Stimulated activated CD4-positive, alpha-beta T cell treated with anti-CD3 and anti-CD28 coated beads, TNF-alpha, amount 100 ng/mL, for 1 hour (primary cell): Measurements from ENCODE around the gene ARL14EP.

Experiments used
- DNase-seq, 3 donors: peaks; one replicate each; pipeline ENCODE4 v3.0.0-alpha.2; 2020; ENCODE audit warnings: low read depth in 3 of 3, low spot score in 1 of 3

The ARL14EP gene

DNA sequence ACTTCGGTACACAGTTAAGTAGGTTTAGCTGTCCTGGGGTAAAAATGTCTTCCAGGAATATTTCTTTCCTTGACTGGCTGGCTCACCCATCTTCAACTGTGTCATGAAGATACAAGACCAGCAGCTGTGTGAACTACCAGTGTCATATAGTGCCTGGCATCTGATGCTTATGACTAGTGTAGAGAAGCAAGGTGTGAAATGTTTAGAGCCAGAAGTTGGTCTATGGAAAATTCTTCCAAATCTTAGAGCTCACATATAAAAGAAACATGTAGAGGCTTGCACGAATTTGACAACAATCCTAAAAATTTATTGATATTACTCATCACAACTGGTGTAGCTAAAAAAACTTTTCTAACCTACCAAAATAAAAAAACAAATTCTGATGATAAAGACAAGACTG, 54.4 kb downstream of the ARL14EP start:
- DNase-seq: no peak

DNA sequence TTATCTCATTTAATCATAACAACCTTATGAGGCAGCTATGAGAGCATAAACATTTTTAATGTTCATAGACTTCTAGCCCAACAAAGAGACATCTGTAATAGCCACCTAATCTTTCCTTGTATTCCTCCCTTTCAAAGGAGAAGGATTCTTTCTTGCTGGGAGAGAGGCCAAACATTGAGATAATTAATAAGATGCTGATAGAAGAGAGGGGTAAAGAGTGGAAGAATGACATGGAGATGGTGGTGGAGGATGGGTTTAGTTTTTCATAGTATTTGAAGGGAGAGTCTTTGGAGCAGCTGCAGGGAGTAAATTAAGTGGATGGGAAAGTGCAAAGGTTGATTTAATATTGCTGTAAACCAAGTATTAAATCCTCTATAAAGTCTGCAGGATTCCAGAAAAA, 57.9 kb downstream of the ARL14EP start:
- no peak for DNase-seq

DNA sequence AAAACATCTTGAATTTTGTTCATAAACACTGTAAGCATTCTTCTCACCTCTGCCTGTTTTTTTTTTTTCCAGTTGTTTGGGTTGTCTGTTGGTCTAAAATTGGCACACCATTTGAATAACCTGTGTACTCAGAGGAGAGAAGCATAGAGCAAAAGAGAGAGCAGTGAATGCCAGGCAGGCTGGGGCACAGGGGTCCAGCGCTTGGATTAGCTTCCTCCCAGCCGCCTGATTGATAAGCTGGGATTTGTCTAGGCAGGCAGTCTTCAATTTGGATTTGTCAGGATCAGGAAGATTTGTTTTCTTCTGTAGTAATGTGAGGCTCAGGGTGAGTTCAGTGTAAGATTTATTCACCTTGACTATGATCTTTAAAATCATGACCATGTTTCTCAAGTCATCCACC, 59.0 kb downstream of the ARL14EP start:
- DNase-seq: no peak
